Fibroblast of skin of left quadriceps (primary cell): ENCODE data around the gene MGAT5.

Experiments used
- DNase-seq, 2 experiments: peaks; one replicate each; pipeline ENCODE4 v3.0.0-alpha.2; 2013; ENCODE audit warnings: low read depth in 2 of 2

The MGAT5 gene

DNA sequence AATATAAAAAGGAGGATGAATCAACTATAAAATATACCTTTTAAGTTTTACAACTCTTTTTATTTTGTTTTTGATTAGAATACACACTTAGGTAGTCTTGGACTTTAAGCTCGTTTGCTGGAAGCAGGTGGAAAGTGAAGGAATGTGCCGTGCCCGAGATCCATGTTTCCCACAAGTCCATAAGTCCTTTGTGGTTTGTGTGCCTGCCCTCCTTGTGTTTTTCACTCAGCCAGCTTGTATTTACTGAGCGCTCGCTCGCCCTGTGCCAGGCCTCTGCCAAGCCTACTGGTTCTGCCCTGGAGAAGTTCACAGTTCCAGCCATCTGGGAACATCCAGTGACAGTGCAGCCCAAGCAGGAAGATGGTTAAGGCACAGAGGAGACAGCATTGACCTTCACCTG is 142.6 kb downstream of the MGAT5 start:
- no peak for DNase-seq

DNA sequence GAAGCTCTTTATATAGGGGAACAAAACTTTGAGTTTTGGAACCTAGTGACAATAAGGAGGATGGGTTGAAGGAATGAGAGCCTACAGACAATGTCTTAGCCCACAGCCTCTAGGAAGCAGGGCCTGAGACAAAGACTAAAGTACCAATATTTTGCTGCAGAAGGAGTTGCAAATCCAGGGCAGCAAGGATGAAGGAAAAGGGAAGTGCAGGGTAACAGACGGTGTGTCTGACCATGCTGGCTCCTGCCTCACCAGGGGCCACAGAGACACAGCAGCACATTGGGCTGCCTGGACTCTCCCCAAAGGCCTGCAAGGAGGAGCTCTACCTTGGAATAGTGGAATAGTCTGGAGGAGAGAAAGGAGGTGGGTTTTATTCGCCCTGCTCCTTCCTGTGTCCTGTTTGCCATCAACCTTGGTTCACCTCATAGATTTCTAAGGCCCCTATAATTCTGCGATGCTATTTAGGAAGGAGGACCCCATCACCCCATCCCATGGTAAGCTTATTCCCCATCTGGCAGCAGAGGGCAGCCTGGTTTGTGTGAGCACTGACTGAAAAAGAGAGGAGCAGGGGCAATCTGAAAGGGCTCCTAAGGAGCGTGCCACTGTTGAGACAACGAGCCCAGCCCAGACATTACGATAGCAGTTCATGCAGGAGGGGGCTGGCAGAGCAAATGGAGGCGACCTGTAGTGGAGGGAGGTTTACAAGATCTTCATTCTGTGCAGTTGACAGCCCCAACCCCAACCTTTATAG is 143.4 kb downstream of the MGAT5 start:
- DNase-seq, result no peak

- DNase-seq, result peak in 1 of 2 experiments; percentile 54
These were observed 144.4 kb downstream of the MGAT5 start for GRCh38 chr2:134398300-134398699.

DNA sequence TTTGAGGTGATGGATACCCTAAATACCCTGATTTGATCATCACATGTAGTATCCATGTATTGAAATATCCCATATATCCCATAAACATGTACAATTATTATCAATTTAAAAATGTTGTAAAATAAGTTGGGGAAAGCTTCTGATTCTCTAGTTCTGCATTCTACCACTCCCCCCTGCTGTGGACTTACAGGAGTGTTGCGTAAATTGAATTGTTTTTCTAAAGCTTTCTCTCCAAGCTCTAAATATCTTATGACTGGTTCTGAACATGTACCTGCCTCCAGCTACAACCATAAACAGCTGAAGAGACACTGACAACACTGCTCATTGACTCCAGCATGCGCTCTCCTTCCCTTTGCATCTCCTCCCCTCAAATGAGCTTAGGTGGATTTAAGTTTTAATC is 145.2 kb downstream of the MGAT5 start:
- no peak for DNase-seq

GRCh38 chr2:134401081-134401497 is 147.2 kb downstream of the MGAT5 start:
- no peak for DNase-seq

DNA sequence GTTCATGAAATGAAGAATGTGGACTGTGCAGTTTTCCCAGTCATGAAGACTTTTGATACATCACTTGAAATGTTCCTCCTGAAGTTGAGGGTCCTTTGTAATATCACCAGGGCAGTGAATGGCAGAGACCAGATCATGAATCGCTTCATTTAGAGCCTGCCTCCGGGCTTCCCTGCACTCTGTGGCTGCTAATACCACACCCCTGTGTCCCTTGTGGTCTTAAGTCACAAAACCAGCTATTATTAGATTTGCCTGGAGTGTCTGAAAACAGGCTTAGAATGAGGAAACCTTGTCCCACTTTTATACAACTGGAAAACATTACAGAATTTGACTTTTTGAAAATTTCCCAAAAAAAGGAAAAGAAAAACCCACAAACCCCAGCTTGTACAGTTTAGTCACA is 147.9 kb downstream of the MGAT5 start:
- DNase-seq, result no peak

- peak; percentile 86 for DNase-seq
These were observed 148.5 kb downstream of the MGAT5 start for GRCh38 chr2:134402410-134402809.

DNA sequence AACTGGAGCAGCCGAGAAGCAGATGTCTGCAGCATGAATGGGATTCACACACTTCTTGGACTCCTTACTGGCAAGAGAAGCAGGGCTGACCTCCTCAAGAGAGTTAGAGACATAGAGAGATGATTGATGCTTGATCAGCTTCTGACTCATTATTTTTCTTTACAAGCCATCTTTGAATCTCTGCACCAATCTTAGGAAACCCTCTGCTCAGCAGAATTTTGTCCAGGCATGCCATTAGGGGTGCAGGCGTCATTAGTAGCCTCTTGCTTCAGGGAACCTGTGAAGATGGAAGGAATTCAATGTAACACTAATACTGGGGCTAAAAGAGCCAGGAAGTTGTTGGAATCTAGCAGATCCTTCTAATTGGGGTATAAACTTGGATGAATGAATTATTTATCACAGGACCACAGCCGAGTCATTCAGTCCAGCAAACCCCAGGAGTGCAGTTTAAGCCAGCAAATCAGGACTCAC is 151.8 kb downstream of the MGAT5 start:
- no peak for DNase-seq

DNA sequence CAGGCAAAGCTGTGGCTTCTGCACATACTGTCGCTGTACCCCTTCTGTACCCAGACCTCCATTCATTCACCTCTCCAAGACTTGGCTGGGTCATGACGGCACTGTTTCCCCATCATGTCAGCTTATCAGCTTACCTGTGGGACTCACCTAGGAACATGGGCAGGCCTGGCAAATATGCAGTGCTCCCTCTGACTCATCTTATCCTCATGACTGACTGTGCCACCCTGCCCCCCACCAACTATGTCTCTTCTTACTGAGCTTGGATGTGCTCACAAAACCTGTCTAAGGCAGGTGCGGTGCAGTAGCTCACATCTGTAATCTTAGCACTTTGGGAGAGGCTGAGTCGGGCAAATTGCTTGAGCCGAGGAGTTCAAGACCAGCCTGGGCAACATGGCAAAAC is 152.4 kb downstream of the MGAT5 start:
- DNase-seq, result no peak

GRCh38 chr2:134406736-134407135 is 152.9 kb downstream of the MGAT5 start:
- no peak for DNase-seq

- no peak for DNase-seq
These were observed 153.4 kb downstream of the MGAT5 start for GRCh38 chr2:134407154-134407890.

GRCh38 chr2:134408386-134408785 is 154.5 kb downstream of the MGAT5 start:
- no peak for DNase-seq

DNA sequence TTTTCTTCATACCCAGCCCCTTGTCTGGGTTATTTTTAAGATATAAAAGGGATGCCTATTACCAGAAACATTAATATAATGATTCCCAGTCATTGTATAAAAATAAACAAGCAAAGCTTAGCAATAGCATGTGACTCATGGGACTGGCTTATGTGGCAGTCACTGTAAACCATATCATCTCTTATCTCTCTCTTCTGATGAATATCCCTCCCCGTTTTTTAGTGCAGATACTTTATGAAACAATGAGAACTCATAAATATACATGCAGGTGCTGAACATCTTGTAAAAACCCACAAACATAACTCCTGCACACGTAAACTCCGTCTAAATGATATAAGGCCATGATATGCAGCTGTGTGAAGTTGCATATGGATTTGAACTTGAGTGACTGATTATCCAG is 154.9 kb downstream of the MGAT5 start:
- DNase-seq, result no peak

DNA sequence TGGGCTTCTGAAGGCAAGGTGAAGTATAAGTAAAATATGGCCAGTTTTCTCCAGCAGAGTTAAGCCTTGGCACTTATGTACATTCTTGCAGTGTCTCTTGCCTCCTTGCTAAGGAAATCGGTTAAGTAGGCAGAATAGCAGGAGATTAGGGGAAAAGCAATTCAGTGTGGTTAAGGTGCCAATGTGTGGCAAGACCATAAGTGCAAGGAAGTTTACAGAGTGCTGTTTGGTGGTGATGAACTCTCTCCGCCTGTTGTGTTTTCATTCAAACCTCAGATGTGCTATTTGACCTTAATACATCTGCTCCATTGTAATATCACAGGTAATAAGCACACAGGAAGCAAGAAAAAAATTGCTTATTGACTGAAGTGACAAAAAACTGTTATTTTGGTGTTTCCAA is 156.1 kb downstream of the MGAT5 start:
- no peak for DNase-seq

DNA sequence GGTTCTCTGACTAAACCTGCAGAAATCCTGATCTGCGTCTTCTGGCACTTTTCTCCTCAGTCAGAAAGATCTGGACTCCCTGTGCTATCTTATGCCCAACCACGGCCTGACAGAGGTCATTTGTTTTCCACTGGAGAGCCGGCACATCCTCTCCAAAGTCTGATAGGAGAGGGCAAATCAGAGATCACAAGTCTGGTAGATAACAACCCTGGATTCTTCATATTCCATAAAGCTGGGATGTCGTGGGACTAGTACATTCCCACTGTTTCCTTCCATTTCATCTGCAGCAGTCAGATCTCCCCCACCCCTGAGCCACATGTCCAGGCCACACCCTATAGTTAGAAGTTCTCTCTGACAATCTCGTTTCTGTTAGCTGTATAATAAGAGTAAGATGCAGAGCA is 157.0 kb downstream of the MGAT5 start:
- DNase-seq, result no peak

GRCh38 chr2:134411279-134411827 is 157.5 kb downstream of the MGAT5 start:
- DNase-seq, result no peak

DNA sequence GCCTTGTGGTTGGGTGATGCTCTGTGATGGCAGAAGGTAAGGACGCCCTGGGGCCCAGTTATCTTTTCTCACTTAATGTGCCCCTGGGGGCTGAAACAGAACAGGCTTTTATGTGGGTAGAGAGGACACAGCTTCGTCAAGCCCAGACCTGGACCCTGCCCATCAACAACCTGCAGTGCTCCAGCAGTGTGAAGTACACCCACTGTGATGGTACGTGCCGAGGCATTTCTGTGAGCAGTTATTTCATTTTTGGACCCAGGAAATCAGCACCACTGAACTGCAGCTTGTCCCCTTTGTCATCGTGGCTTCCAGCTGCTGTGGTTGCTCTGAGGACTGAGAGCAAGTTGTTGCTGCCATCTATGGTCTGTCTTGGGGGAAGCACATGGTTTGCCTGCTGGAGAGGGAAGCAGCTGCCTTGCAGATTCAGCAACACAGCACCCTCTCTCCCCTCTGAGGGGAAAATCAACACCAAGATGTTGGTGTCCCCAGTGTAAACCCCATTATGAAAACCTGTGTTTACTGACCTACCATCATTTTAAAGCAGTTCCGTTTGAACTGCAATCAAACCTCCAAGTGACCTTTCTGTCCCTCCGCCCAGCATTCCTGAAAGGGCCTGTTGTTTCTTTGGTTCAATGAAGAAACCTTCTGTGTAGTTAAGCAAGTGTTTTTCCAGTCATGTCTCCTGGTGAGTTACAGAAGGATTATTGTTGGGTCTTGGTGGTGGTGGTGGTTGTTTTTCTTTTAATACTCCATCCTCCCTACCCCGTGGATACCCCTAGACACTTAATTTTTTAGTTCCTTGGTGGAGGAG is 158.2 kb downstream of the MGAT5 start:
- peak; percentile 61 to 65 for DNase-seq

DNA sequence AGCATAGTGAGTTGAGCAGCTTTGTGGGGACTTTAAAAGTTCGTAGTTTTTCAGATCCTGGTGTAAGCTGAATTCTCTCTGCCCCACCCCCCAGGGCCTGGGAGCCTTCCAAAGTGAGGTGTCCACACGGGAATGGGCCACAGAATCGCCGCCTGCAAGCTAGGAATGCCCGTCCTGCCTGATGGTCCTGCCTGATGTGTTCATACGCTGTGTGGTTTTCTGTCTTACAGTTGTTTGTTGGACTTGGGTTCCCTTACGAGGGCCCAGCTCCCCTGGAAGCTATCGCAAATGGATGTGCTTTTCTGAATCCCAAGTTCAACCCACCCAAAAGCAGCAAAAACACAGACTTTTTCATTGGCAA is 158.7 kb downstream of the MGAT5 start:
- DNase-seq, result no peak

- no peak for DNase-seq
These were observed 159.6 kb downstream of the MGAT5 start for GRCh38 chr2:134413430-134413829.

DNA sequence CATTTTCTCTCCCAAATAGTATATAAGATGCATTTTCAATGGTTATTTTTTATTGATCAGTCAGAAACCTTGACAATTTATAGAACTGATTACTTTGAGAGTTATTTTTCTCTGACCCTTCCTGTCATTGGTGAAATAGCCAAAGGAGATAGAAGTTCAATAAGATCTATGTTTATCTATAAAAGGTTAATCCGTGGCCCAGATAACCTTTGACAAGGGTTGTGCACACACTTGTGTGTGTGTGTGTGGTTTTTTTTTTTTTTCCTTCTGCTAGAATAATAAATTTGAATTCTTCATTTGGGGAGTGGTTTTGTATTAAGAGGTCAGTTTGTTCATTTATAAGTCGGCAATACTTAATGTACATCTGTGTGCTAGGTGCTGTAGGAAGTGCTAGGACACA is 160.0 kb downstream of the MGAT5 start:
- DNase-seq, result no peak

DNA sequence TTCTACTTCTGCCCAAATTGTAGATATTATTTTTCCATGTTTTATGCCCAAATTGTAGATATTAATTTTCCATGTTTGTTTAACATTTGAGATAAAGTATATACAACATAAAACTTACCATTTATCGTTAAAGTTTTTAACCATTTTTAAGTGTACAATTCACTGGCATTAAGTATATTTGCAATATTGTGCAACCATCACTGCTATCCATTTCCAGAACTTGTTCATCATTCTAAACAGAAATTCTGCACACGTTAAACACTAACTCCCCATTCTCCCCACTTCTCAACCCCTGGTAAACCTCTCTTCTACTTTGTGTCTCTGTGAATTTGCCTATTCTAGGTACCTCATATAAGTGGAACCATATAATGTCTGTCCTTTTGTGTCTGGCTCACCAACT is 162.1 kb downstream of the MGAT5 start:
- no peak for DNase-seq

GRCh38 chr2:134416637-134417036 is 162.8 kb downstream of the MGAT5 start:
- no peak for DNase-seq
